Iris pigment epithelial cell (primary cell): ENCODE data around the gene PITHD1.
"Not testable (repeated sequence)": the region's sequence is repeated elsewhere in the genome, so short reads cannot be mapped to it uniquely, and the experiment has no call there.

Experiments
- DNase-seq: peaks from one replicate; pipeline ENCODE4 v3.0.0-alpha.2; 2011; ENCODE audit warnings: low read depth

Gene PITHD1

DNA sequence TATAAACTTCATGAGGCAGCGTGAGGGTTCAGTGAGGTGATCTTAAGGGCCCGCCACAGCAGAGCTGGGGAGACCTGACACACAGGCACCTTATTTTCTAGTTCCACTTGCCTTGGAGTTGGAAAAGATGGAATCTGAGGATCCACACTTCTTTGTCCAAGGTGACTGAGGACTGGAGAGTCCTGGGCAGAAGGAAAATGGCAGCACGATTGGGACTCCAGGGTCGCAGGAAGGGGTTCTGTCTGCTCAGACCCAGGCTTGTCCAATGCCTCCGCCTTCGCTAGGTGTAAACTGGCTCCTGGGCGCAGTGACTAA is 21.0 kb downstream of the PITHD1 start:
- DNase-seq, result no peak

DNA sequence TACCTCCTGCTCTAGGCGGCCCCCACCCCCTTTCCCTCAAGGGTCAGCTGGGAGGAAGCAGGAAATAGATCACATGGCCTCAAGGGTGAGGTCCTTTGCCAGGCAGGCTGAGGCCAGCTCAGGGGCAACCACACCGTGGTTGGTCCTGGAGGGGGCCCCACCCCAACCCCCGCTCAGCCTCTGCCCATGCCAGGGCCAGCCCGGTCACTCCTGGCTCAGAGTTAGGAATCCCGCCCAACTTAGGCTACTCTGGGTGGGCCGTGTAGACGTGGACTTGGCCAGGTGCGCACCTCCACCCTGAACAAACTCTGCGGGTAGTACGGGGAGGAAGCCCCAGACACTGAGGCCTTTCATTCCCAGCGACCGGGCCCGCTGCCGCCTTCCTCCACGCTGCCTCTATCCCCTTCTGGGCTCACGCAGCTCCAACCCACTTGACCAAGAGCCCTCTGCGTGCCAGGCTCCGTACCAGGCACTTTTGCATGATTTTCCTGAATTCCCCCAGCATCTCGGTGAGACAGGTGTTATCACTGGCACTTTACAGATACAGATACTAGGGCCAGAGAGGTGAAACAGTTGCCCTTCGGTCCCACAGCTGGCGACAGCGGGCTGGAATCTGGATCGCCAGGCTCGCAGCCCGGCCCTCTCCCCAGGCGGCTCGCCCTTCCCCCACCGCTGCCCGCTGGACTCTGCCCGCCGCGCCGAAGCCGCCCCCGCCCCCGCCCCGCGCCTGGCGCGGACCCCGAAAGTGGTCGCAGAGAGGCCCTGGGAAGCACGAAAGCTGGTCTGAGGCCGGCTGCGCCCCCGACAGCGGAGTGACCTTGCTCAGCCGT is 21.6 kb downstream of the PITHD1 start:
- DNase-seq, result peak; percentile 82

DNA sequence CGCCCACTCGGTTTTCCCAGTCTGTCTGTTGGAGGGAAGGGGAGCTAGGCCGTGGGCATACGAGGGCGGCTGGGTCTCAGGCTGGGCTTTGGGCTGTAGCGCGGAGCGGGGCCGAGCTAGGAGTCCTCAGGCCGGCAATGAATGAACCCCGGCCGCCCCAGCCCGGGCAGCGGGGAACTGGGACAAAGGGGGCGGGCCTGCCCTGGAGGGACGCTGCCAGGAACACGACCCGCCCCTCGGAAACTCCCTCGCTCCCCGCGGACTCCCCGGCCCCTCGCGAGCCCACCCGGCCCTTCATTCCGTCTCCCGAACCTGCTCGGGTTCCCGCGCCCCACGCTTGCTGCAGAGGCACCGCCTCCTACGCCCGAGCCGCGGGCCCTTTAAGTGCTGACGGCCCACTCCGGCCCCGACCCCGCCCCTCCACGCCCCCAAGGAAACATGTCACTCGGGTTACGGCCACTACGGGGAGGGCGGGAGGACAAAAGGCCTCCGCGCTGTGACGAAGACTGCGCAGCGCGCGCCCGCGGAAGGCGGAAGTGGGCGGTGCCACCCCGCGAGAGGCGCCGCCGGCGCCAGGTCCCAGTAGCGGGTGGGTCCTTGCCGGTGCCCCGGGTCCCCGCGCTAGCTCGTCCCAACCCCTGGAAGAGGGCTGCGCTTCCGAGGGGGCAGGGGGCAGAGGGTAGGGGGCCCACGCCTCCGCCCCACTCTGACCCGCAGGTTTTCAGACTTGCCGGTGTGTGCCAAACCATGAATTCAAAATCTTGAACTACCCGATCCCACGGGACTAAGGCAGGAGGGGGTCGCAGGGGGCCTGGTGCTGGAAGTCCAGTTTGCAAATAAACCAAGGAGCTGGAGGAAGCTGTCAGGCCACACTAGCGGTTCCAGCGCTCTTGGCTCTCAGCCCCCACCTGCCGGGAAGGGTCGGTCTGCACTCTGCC is 22.5 kb downstream of the PITHD1 start, which contains the start of gene GALE:
Gene GALE (minus strand): TSS at position 355 of the 938 bp plus-strand sequence. CDS start 1,747 bp downstream, outside the sequence.
- peak; percentile 95 for DNase-seq

DNA sequence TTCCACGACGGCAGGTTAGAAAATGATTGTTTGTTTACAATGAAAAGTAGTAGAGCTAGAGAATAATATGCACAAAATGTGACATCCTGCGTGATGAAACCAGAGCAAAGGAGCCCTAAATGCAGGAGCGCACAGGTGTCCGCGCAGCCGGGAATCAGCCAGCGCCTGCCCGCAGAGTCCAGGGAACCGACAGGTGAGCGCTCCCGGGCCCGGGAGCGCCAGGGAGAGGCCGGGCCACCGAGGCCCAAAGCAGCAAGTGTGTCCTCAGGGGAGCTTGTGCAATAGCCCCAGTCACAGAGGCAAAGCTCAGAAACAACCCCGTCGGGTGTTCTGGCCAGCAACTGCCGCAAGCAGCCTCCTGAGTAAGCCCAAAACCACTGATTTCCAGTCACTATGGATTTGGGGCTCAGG is 23.1 kb downstream of the PITHD1 start:
- no peak for DNase-seq

DNA sequence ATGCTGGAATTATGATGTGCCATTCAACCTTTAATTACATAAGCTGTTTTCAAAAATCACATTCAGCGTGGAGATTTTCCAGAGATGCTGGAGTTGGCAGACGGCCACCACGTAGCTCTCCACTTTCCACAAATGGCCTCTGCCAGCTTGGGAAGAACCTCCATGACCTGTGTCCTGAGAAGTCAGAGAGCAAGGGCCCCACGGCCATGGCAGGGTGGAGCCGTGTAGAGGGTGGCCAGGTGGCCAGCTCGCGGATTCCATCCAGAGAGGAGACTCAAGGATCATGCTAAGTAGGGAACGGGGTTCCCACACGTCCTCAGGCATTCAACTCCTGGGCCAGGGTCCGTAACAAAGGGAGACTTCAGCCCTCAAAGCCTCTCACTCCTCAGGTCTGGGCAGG is 23.7 kb downstream of the PITHD1 start:
- DNase-seq, result no peak

DNA sequence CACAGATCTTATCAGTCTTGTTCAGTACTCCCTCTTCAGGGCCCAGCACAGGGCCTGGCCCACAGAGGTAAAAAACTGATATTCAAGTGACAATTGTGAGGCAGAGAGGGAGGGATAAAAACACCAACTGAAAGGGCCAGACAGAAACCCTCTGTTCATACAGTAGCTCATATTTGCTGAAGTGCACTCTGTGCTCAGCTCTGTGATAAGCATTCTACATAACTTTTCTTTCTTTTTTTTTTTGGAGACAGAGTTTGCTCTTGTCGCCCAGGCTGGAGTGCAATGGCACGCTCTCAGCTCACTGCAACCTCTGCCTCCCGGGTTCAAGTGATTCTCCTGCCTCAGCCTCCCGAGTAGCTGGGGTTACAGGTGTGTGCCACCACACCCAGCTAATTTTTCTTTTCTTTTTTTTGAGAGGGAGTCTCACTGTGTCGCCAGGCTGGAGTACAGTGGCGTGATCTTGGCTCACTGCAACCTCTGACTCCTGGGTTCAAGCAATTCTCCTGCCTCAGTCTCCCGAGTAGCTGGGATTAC is 24.7 kb downstream of the PITHD1 start:
- not testable (repeated sequence) for DNase-seq

DNA sequence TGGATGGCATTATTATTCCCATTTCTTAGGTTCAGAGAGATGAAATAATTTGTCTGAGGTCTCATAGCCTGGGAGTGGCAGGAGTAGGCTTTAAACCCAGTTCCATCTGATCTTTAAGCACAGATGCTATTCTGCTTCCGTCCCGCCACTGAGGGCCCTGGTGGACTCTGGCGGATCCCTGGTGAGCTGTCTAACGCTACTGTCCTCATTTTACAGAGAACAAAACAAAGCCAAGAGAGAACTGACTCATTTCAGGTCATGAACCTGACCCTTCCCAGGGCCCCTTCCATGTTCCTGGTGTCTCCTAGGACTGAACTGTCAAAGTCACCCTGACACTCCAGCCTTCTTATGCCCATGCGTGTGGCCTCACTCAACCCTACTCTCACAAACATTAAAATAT is 25.5 kb downstream of the PITHD1 start:
- DNase-seq, result no peak

DNA sequence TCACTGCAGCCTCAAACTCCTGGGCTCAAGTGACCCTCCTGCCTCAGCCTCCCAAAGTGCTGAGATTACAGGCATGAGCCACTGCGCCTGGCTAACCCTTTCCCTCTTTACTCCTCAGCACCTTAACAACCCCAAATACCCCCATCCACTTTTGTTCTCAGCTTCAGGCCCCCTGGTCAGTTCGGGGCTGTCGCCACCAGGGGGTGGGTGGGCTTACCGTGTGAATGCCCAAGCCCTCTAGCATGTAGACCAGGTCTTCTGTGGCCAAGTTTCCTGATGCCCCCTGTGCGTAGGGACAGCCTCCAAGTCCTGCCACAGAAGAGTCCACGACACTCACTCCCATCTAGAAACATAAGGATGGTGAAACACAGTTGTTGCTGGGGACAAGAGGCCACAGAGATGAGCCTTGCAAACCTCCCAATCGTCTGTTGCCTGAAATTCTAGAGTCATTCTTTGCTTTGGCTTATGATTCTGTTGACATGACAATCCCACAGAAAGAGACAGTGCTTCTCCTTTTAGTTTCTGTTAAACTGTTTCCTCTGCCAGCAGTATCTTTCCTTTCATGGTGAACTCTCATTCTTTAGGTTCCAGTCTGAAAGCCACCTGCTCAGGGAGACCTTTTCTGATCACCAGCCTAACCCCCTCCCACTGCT is 26.1 kb downstream of the PITHD1 start:
- no peak for DNase-seq

DNA sequence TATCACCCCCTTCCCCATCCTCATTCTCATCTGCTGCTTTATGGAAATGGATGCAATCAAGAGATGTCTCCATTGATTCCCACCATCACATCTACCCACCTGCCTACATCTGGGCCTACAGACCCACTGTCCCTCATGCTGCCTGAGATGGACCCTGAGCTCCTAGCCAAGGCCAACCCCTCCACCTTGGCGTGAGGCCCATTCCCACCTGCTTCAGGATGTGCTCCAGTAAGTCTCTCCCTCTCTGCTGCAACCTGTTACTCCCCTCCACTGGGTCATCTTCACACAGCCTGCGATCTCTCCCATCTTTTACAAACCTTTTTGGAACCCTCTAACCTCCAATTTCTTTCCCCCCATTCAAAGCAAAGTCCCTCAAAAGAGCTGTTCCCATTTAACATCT is 26.8 kb downstream of the PITHD1 start:
- no peak for DNase-seq

DNA sequence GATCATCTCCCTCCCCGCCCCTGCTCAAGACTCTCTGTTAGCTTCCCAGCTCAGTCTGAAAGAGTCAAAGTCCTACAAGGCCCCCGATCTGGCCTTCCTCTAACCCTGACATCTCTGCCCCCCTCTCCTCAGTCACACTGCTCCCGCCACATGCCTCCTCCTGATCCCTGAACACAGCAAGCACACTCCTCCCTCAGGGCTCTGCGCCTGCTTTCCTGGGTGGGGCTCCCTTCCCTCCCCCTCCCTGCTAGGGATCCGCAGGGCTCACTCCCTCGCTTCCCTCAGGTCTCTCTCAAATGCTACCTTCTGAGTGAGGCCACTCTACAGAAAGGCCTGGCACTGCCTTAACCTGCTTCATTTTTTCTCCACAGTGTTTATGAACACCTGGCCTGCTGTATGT is 28.1 kb downstream of the PITHD1 start:
- DNase-seq, result no peak

DNA sequence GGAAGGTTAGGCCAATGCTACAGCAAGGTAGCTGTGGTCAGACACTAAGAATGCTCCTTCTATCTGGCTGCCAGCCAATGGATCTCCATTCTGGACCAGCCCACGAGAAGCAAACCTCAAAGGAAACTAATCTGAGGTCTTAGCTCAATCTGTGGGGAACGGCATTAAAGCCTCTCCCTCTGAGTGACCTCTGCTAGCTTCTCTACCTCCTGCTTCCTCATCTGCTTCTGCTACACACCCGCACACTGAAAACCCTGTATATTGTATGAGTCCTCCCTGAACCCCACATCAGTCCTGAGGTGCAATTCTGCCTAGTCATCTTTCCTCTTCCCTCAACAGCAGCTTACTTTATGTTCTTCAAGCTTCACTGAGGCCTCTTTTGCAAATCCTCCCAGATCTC is 29.2 kb downstream of the PITHD1 start:
- peak; percentile 50 for DNase-seq

DNA sequence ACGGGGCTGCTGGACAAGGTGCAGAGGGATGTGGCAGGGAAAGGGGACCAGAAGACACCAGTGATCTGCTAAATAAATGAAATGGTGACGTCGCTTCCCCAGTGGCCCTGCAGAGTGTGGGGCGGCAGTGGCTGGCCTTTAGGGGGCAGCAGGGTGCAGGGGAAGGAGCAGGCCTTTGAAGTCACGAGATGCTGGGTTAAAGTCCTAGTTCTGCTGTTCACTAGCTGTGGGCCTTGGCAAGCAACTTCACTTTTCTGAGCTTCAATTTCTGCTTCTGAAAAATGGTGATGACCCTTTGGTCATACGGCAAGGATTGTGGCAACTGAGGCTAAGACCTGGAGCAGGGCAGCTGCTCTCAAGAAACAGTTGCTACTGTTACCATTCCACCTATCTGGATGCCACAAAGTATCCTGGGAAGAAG is 31.5 kb downstream of the PITHD1 start:
- DNase-seq, result peak; percentile 64

DNA sequence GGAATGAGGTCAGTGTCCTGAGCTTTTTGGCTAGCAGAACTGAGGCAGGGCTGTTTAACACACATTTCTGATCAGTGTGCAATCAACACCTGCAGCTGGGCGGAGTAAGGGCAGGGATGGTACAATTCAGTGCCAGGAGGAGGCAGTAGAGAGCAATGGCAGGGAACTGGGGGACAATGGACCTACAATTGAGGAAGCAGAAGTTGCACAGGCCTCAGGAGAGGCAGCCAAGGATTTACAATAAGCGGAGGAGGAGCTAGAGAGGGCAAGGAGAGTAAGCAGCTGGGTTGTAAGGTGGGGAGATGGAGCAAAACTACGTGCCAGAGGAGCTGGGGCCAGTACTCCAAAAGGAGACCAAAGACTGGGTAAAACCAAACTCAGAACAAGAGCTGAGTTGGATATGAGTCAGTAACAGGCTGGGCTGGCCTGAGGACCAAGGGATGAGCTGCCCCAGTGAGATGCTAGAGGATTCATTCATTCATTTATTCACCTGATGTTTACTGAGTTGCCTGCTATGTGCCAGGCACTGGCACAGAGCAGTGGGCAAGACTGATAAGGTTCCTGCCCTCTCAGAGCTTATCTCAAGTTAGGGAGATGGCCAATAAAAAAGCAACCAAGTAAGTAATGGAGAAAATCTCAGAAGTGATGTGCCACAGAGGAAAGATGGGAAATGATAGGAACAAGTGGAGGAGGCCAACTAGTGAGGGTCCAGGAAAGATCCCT is 32.8 kb downstream of the PITHD1 start:
- DNase-seq, result peak; percentile 46

DNA sequence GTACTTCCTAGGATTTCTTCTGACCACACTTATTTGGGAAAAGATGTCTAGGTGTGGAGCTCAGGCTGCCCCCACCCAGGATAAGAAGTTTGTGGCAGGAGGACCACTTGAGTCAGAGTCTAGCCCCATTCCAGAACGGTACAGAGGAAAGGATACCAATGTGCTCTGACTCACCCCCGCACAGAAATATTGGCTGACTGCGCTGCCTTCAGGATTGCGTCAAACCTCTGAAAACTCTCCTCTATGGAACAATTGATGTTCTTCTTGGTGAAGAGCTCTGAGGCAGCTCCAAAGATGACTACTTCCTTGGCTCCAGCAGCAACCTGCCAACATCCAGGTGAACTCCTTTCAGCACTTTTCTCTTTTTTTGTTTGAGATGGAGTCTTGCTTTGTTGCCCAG is 35.8 kb downstream of the PITHD1 start:
- peak; percentile 30 for DNase-seq

DNA sequence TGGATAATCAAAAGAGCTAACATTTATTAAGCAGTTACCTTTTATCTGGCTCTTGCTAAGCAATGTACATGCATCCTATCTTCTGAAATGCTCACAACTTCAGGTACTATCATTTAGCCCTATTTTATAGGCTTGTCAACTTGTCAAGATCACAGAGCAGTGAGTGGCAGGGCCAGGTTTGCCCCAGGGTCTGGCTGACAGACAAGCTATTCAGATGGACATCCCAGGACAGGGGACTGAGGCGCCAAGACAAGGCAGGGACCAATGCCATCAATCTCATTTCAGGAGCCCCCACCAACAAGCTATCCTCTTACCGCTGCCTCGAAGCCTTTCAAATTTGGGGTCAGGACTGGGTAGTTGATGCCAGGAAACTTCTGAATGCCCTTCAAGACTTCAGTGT is 38.1 kb downstream of the PITHD1 start:
- DNase-seq, result no peak

DNA sequence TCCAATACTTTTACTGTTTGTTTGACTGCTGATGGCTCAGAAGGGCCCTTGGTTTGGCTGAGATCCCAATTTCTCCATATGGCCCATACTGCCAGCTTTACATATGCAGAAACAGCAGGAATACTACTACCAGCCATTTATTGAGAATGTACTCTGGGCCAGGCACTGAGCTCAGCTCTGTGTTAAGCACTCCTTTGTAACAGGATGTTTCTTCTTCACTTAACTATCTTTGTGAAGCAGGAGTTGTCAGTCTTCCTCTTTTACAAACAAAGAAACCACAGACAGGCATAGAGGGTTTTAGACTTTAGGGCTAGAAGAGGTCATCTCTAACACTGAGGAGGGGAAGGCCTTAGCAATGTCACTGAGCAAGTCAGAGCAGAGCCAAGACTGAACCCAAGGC is 38.7 kb downstream of the PITHD1 start:
- DNase-seq, result no peak

DNA sequence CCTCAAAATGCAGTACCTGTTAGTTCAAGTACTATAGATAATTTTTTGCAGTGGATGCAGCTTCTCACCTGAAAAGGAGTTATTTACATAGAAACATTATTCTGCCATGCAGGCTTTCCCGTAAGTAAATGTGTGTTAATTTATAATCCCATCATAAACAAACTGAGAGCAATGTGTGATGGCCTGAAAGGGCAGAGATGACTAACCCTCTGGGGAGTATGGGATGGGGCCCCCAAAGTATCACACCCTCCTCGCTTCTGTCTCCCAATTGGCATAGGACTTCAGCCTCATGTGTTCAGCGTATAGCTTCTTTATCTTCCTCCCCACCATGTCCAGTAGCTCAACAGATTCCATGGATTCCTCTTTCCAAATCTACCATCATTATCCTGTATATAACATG is 39.4 kb downstream of the PITHD1 start:
- no peak for DNase-seq

DNA sequence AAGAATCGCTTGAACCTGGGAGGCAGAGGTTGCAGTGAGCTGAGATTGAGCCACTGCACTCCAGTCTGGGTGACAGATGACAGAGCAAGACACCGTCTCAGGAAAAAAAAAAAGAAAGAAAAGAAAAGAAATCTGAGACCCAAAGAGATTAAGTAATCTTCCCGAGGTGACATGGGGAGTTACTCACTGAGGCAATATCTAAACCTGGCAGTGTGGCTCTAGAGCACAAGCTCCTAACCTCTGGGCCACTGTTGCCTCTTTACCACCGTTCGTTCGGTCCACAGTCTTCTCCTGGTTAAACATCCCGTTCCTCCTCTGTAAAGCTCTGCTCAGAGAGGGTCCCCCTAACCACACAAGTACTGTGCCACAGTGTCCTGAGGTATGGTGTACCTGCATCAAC is 45.5 kb downstream of the PITHD1 start:
- DNase-seq, result no peak

DNA sequence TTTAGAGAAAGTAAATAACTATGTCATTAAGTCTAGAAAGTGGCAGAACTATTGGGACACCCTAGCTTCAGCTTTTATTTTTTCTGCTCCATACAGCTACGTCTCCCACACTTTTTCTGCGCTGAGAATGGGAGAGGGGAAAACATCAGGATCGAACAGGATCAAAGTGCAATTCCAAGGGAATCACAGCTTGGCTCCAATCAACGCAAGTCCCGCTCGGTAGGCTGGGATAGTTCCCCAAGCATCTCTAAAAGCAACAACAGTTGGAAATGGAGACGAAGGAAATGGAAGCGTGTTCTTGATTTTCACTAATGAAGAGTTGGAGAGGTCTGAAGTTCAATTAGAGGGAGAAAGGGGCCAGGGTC is 46.5 kb downstream of the PITHD1 start:
- DNase-seq, result no peak

DNA sequence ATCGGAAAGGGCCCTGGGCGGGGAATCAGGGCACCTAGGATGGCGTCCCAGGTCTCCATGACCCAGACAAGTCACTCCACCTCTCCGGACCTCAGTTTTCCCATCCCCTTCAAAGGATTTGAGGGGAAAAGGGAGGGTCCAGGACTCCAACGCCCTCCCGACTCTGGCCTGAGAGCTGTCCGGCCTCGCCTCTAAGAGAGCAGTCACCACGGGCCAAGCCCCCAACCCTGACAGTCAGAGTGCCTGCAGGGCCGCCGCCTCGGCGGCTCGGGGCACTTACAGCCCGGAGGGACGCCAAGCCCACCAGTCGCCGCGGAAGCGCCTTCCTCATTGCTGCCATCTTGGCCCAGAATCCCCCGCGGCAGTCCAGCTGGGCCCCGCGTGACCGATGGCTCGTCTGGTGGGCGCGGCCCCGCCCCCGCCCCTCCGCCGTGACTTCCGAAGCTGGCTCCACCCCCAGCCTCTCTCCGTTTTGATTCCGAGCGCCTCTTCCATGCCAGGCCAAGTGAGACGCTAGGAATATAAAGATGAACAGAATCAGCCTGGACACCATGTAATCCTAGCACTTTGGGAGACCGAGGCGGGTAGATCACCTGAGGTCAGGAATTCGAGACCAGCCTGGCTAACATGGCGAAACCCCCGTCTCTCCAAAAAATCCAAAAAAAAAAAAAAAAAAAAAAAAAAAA is 47.0 kb downstream of the PITHD1 start, which contains the start of gene HMGCL:
Gene HMGCL (minus strand): TSS at position 354 of the 686 bp plus-strand sequence. CDS start 14 bp downstream, at position 340.
- DNase-seq, result peak; percentile 91
